Activated CD4-positive, alpha-beta T cell treated with anti-CD3 and anti-CD28 coated beads, Interleukin-2, amount 50 U/mL, for 4 hours (primary cell): Measurements from ENCODE around the gene GM2A.
A peak's percentile ranks its signal among the peaks of the same experiment; 100 is the strongest.
"Not testable (repeated sequence)": the region's sequence is repeated elsewhere in the genome, so short reads cannot be mapped to it uniquely, and the experiment has no call there.

Experiments
- DNase-seq, 2 experiments: peaks; one replicate each; pipeline ENCODE4 v3.0.0-alpha.2; 2020

The GM2A gene

DNA sequence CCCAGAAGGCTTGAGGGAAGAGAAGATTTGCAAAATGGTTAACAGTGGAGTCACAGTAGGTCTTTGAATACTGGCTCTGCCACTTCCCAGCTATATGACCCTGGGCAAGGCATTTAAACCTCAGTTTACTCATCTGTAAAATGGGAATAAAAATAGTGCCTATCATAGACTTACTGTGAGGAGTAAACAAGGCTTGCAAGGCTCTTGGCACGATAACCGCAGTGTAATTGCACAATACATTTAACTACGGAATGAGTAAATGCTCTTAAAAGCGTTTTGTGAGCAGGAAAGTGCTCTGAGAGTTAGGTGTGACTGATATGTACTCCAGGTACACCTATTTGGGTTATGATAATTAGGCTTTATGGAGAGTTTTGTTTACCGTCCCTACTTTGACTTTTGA is 42.2 kb downstream of the GM2A start:
- no peak for DNase-seq

DNA sequence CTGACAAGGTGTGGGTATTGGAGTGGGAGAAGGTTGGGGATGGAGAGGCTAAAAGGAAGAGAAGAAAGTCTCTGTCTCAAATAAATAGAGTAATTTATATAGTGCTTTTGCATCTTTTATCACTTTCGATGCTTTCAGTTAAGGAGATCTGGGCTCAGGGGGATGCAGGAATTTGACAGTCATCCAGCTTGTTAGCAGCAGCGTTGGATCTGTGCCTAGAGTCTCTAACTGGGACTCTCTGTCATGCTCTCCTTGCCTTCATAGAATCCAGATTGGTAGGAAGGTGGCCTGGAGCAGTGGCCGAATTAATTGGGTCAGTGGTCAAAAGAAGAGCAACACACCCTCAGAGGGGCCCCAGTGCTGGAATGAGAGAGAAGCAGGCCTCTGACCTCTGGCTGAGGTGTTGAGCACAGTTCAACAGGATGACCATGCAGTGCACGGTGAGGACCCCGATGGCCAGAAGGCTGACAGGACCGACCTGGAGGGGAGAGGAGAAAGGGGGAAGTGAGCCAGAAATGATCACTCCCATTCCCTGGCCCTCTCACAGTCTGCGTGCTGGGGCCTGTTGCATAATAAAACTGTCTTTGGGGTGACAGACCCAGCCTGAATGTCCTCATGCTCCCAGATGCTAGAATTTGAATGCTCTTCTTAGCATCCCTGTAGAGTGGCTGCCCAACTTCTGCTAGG is 42.9 kb downstream of the GM2A start:
- no peak for DNase-seq

DNA sequence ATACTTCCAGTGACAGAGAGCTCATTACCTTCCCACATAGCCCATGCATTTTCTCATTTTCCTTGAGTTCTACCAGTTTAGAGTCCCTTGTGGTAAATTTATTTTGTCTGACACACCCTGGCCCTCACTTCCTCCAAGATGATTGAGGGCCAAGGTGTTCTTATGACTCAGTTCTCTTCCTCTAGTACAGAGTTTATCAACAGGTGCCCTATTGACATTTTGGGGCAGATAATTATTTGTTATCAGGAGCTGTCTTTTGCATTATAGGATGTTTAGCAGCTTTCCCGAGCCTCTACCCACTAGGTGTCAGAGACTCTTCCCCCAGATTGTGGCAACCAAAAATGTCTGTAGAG is 43.5 kb downstream of the GM2A start:
- DNase-seq = no peak

DNA sequence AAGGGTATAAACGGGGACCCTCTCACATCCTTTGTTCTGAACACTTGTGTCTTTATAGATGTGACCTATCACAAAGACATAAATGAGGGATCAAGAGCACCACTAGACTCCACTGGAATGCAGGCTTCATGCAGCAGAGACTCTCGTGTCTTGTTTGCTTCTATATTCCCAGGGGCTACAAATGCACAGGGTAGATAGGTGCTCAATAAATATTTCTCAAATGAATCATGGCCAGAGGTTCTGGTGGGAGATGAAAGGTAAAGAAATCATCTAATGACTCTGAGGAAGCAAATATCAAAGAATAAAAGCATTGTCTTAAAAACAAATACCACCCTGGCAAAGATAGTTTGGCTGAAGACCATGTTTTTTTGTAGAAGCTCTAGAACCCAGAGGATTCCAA is 44.0 kb downstream of the GM2A start:
- DNase-seq = no peak

DNA sequence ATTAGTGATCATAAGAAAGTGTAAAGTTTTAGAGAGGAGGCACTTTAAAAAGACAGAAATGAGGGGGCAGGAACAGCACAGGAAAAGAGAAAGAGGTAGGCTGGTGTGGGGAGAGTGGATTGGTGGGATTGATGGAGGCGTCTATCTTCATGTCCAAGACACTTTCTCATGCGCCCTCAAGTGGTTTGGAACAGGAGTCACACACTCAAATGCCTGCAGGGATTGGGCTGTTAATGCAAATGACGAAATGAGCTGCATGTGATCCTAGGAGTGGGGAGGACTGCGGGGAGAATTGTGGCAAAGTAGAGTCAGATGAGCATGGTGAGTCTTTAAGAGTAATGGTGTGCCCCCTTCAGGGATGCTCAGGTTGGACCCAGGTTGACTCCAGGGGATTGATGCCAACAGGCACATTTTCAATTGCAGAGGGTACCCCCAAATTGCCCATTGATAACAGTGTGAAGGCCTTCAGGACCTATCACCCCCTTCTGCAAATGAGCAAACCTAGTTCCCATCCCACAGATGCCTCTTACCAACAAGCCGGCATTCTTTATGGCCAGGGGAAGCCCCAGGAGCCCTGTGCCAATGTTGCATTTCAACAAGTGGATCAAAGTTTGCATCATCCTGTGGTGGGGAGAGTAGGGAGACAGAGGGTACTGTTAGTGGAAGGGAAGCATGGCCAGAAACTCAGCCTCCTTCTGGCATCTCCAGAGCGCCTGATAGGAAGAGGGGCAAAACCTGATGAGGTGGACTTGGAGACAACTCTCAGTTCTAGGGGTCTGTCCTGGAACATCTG is 45.3 kb downstream of the GM2A start:
- DNase-seq = no peak

DNA sequence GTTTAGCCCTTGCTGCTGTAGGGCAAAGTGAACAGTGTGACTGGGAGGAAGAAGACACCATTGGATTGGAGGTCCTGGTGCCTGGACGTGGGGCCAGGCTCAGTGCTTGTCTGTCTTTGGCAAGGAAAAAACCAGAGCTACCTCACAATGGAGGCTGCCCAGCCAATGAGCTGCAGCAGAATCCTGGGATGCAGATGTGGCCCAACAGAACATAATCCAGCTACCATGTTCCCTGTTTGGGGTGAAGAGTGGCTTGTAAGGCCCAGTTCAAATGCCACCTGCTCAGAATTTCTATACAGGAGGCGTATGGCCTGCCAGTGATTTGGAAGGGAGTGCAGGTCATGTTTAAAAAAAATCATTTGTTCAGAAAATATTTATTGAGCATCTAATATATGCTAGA is 50.7 kb downstream of the GM2A start, which contains the start of gene SLC36A3:
SLC36A3 (minus strand) TSS at position 101 of the 400 bp plus-strand sequence. CDS start 412 bp downstream, outside the sequence.
- DNase-seq = no peak

DNA sequence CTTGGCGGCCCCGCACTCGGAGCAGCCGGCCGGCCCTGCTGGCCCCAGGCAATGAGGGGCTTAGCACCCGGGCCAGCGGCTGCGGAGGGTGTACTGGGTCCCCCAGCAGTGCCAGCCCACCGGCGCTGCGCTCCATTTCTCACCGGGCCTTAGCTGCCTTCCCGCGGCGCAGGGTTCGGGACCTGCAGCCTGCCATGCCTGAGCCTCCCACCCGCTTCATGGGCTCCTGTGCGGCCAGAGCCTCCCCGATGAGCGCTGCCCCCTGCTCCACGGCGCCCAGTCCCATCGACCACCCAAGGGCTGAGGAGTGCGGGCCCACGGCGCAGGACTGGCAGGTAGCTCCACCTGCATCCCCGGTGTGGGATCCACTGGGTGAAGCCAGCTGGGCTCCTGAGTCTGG is 56.3 kb downstream of the GM2A start:
- DNase-seq = not testable (repeated sequence)

DNA sequence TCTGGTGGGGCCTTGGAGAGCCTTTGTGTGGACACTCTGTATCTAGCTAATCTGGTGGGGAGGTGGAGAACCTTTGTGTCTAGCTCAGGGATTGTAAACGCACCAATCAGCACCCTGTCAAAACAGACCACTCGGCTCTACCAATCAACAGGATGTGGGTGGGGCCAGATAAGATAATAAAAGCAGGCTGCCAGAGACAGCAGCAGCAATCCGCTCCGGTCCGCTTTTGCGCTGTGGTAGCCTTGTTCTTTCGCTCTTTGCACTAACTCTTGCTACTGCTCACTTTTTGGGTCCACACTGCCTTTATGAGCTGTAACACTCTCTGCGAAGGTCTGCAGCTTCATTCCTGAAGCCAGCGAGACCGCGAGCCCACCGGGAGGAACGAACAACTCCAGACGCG is 56.8 kb downstream of the GM2A start:
- not testable (repeated sequence) for DNase-seq

DNA sequence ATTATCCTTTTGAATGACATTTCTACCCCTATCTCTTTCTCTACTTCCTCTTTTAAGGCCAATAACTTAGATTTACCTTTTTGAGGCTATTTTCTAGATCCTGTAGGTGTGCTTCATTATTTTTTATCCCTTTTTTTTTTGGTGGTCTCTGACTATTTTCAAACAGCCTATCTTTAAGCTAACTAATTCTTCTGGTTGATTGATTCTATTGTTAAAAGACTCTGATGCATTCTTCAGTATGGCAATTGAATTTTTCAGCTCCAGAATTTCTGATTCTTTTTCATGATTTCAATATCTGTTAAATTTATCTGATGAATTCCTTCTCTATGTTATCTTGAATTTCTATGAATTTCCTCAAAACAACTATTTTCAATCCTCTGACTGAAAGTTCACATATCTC is 57.9 kb downstream of the GM2A start:
- no peak for DNase-seq

DNA sequence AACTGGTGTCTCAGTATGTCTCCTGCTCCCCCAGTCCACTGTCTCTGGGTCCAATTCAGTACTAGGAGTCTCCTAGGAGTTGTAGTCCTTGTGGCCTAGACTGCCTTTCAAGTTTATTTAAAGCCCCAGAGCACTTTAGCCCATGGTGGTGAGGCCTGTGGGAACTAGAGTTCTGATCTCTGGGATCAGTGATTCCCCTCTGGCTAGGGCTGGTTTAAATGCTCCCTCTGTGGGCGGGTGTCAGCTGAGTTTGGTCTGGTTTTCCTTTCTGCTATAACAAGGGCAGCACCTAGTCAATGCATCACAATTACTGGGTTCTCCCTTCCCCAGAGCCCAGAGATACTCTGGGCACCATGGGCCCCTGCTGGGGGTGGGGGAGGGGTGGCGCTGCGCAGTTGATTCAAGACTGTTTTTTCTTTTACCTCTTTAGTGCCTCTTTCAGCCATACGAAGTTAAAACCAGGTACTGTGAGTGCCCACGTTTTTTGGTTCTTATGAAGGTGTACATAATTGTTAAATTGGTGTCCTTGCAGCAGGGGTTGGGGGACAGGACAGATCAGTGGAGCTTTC is 59.9 kb downstream of the GM2A start:
- no peak for DNase-seq

DNA sequence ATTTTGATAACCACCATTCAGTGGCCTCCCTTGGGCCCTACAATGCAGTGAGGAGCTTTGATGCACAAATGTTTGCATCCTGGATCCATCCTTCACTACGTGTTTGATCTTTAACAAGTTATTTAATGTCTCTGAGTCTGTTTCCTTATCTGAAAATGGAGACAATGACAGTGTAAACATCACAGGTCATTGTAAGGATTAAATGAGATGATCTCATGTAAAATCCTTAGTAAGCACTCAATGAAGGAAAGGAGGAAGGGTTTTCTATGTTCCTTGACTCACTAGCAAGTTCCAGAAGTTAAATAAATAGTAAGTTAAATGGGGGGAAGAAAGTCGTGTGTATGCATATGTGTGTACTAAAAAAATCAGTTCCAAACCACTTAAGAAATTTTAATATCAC is 60.4 kb downstream of the GM2A start:
- DNase-seq = no peak

DNA sequence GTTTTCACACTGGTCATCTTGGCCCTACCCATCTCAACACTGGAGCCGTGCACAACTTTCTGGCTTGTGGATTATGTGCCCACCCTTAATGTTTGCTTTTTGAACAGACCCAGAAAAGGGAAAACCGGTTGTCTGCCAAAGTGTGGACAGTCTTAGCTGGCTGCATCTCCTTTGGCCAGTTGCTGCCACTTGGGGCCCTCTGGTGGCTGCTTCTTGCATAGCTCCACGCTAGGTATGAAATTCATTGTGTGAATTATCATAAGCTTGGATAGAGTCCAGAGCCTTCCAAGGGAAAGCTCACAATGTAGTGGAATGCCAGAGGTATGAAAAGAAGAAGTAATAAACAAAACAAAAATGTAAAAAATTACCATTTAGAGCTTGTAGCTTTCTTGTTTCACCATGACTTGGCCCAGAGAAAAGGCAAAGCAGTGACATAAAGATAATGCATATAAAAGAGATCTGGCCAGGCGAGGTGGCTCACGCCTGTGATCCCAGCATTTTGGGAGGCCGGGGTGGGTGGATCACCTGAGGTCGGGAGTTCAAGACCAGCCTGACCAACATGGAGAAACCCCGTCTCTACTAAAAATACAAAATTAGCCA is 63.1 kb downstream of the GM2A start:
- DNase-seq = peak; percentile 46 to 54

DNA sequence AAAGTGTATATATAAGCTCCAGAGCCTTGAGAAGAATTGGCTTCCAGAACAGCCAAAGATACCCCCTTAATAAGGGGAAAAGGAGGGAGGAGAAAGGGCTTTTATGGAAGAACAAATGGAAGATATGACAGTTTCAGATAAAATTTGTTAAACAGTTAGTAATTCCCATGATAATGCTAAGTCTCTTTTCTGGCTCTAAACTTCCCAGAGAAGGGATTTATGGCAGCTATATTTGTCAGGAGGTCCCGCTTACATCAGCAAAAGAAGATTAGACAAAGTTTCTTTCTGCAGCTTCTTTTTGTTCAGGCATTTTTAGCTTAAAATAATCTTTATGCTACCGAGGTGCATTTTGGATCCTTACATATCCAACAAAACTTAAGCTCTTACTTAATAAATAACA is 64.9 kb downstream of the GM2A start:
- no peak for DNase-seq

DNA sequence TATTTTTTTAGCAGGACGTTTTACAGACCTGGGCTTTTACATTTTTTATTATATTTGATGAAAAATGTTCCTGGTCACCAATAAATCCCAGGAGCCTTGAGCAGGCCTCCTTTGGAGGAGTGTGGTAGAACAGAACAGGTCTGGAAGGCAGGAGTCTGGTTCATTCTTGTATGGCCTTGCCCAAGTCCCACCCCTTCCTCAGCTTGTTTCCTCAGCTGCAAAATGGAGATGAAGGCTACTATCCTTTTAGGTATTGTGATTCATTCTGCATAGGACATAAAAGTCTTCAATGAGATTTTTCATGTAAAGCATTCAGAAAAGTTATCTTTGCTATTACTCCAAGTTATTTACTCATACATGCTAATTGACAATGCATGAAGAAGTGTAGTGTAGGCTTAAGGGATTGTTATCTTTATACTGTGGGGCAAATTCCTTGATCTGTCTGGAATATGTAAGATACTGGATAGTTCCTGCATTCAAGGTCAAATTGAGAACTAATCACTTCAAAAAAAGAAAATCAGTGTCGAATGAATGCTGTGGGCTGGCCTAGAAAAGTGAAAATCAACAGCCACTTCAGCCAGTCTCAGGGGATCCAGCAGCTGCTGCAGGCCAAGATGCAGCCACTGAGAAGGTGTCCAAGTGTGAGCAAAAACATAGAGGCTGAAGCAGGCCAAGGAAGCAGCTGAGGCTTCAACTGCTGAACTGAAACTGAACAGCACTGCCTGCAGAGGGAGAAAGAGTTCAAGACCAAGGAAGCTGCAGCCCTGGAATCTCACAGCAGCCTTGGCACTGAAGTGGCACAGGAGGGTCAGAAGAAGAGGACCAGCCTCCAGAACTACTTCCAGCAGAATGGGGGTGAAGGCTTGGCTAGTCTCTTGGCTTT is 66.1 kb downstream of the GM2A start:
- no peak for DNase-seq
